Measurements from ENCODE around the gene NLRC5.

The NLRC5 gene

GRCh38 chr16:56988948-56989945, at the start of gene NLRC5:
Gene NLRC5 (plus strand): TSS chr16:56989557. CDS start chr16:57020713, 31,156 bp downstream.
- no peaks in the 10 kb centered on the region for H3K27me3 ChIP-seq (ENCODE audit: control insufficient read depth, low read length)
- peak within 1 kb of the TSS; percentile 86 for H3K4me2 ChIP-seq (ENCODE audit: low read length)
- peak within 1 kb of the TSS; percentile 85 for H3K4me3 ChIP-seq (ENCODE audit: low read length)
- TF ChIP-seq EZH2phosphoT487 (IDR thresholded peaks at IDR 0.05; ENCODE audit: borderline replicate concordance, low read length) (no peak), CTCF (IDR thresholded peaks at IDR 0.05; ENCODE audit: low read depth, low read length, poor library complexity, severe bottlenecking) (no peak)
- no peak within 1 kb of the TSS for H3K27ac ChIP-seq (ENCODE audit: low read depth, low read length)
- no peaks in the 10 kb centered on the region for H3K79me2 ChIP-seq (ENCODE audit: control insufficient read depth, low read length)
- no peaks in the 10 kb centered on the region for H3K9me2 ChIP-seq (replicated peaks; ENCODE audit: control insufficient read depth, low read length)
- H3K36me3 ChIP-seq (ENCODE audit: control insufficient read depth, low read length), result no peaks in the 10 kb centered on the region
- H4K20me1 ChIP-seq (ENCODE audit: control insufficient read depth, insufficient read depth, low read depth, low read length), result no peaks in the 10 kb centered on the region
- H3F3A ChIP-seq (ENCODE audit: control insufficient read depth, insufficient read depth), result no peaks in the 10 kb centered on the region; the same call in 1 of the 2 replicates
- no peaks in the 10 kb centered on the region for H3K9me3 ChIP-seq (ENCODE audit: control insufficient read depth, insufficient read depth, low read length)
- H3K4me1 ChIP-seq (ENCODE audit: control insufficient read depth, low read length), result peaks cover 58% of the 10 kb centered on the region

GRCh38 chr16:56939801-56940200, 49.6 kb upstream of the NLRC5 start:
- peaks cover 83% of the 10 kb centered on the region for H3K4me1 ChIP-seq (ENCODE audit: control insufficient read depth, low read length)
- peaks cover 33% of the 10 kb centered on the region for H3F3A ChIP-seq (ENCODE audit: control insufficient read depth, insufficient read depth)
- H3K27me3 ChIP-seq (ENCODE audit: control insufficient read depth, low read length), result no peaks in the 10 kb centered on the region
- H3K9me2 ChIP-seq (replicated peaks; ENCODE audit: control insufficient read depth, low read length), result no peaks in the 10 kb centered on the region
- peak overlapping the region; percentile 49 for H3K4me2 ChIP-seq (ENCODE audit: low read length)
- H3K79me2 ChIP-seq (ENCODE audit: control insufficient read depth, low read length), result peaks cover 56% of the 10 kb centered on the region
- peaks cover 21% of the 10 kb centered on the region for H4K20me1 ChIP-seq (ENCODE audit: control insufficient read depth, insufficient read depth, low read depth, low read length)
- no peaks in the 10 kb centered on the region for H3K9me3 ChIP-seq (ENCODE audit: control insufficient read depth, insufficient read depth, low read length)
- peaks cover 99% of the 10 kb centered on the region for H3K36me3 ChIP-seq (ENCODE audit: control insufficient read depth, low read length)
- peak overlapping the region; percentile 18; the same call in 1 of the 2 replicates for H3K27ac ChIP-seq (ENCODE audit: low read depth, low read length)
- TF ChIP-seq EZH2phosphoT487 (IDR thresholded peaks at IDR 0.05; ENCODE audit: borderline replicate concordance, low read length), result no peak
- no peak for TF ChIP-seq CTCF (IDR thresholded peaks at IDR 0.05; ENCODE audit: low read depth, low read length, poor library complexity, severe bottlenecking)
- peak overlapping the region; percentile 17; the same call in 1 of the 2 replicates for H3K4me3 ChIP-seq (ENCODE audit: low read length)

GRCh38 chr16:56941092-56941491, 48.3 kb upstream of the NLRC5 start:
- Histone ChIP-seq H3K9me2 (replicated peaks; ENCODE audit: control insufficient read depth, low read length) (no peaks in the 10 kb centered on the region), H4K20me1 (ENCODE audit: control insufficient read depth, insufficient read depth, low read depth, low read length) (peaks cover 12% of the 10 kb centered on the region), H3K36me3 (ENCODE audit: control insufficient read depth, low read length) (peaks cover 93% of the 10 kb centered on the region), H3K27ac (ENCODE audit: low read depth, low read length) (peak overlapping the region; percentile 23), H3F3A (ENCODE audit: control insufficient read depth, insufficient read depth) (peaks cover 31% of the 10 kb centered on the region), H3K4me1 (ENCODE audit: control insufficient read depth, low read length) (peaks cover 70% of the 10 kb centered on the region), H3K79me2 (ENCODE audit: control insufficient read depth, low read length) (peaks cover 43% of the 10 kb centered on the region), H3K27me3 (ENCODE audit: control insufficient read depth, low read length) (no peaks in the 10 kb centered on the region), H3K9me3 (ENCODE audit: control insufficient read depth, insufficient read depth, low read length) (no peaks in the 10 kb centered on the region), H3K4me2 (ENCODE audit: low read length) (peak overlapping the region; percentile 50), H3K4me3 (ENCODE audit: low read length) (peak overlapping the region; percentile 14; the same call in 1 of the 2 replicates)
- TF ChIP-seq CTCF (IDR thresholded peaks at IDR 0.05; ENCODE audit: low read depth, low read length, poor library complexity, severe bottlenecking), result no peak
- TF ChIP-seq EZH2phosphoT487 (IDR thresholded peaks at IDR 0.05; ENCODE audit: borderline replicate concordance, low read length), result no peak

Measured in DOHH2 (cell line).